IMR-90 (cell line): ENCODE measurements around the gene CYB5D1. TPM values are rescaled to one million over a fixed set of nuclear protein-coding genes. Genes with fewer than 3 reads are reported as not detected.

Source experiments
- ATAC-seq: fragments of 200-7000 bp; cut with Tn5 transposase; 2 replicates; pipeline ENCODE4 v1.9.1; 2020; ENCODE audit warnings: low read depth, mild to moderate bottlenecking, moderate library complexity
- BruUV-seq: library from RNA; stranded (reverse); fragments of 400-500 nt; replicated peaks from 2 replicates; lab custom pipeline; 2021; lab: Mats Ljungman, UMichigan
- CTCF ChIA-PET: fragments of 300-600 bp; formaldehyde crosslinking; extraction: SDS; loops from one replicate; lab custom pipeline; 2021; ENCODE audit warnings: antibody characterized with exemption; lab: Yijun Ruan, JAX
- POLR2A ChIA-PET: fragments of 300-600 bp; sonication (Branson Sonifier 250); formaldehyde crosslinking; loops from one replicate; lab custom pipeline; 2022; ENCODE audit warnings: antibody characterized with exemption; ENCODE audit not compliant: unreplicated experiment; lab: Charles Lee
- DNase-seq: peaks from one replicate; pipeline ENCODE4 v3.0.0; 2013
- H2AFZ ChIP-seq: replicated peaks from 2 replicates; pipeline ENCODE3; 2013; ENCODE audit warnings: low read length, mild to moderate bottlenecking; ENCODE audit not compliant: poor library complexity
- H2AK5ac ChIP-seq: 2 replicates; pipeline ENCODE4 v1.6.1; 2013; ENCODE audit warnings: low read depth, low read length, inconsistent platforms
- H2AK9ac ChIP-seq: replicated peaks from 2 replicates; pipeline ENCODE3; 2013; ENCODE audit warnings: mild to moderate bottlenecking, low read depth, low read length, moderate library complexity; ENCODE audit not compliant: poor library complexity
- H2BK120ac ChIP-seq: 2 replicates; pipeline ENCODE4 v1.6.1; 2013; ENCODE audit warnings: low read depth, low read length, inconsistent platforms
- H2BK15ac ChIP-seq: 3 replicates; pipeline ENCODE4 v1.6.1; 2013; ENCODE audit warnings: low read depth, low read length, inconsistent platforms
- H2BK20ac ChIP-seq: 2 replicates; pipeline ENCODE4 v1.6.1; 2013; ENCODE audit warnings: low read depth, mild to moderate bottlenecking, inconsistent platforms, low read length, moderate library complexity
- H2BK5ac ChIP-seq: 2 replicates; pipeline ENCODE4 v1.6.1; 2013; ENCODE audit warnings: mild to moderate bottlenecking, low read depth, low read length, inconsistent platforms; ENCODE audit not compliant: poor library complexity, severe bottlenecking
- H3K14ac ChIP-seq: replicated peaks from 2 replicates; pipeline ENCODE4 v1.6.1; 2013; ENCODE audit warnings: low read depth, low read length, inconsistent platforms
- H3K18ac ChIP-seq: 2 replicates; pipeline ENCODE4 v1.6.1; 2013; ENCODE audit warnings: low read depth, low read length, control low read depth
- H3K23ac ChIP-seq: 2 replicates; pipeline ENCODE4 v1.6.1; 2013; ENCODE audit warnings: low read depth, low read length, inconsistent platforms
- H3K27ac ChIP-seq: 2 replicates; pipeline ENCODE4 v1.5.1; 2013; ENCODE audit warnings: mild to moderate bottlenecking, control low read depth, low read length; ENCODE audit not compliant: insufficient read depth
- H3K27me3 ChIP-seq: 2 replicates; pipeline ENCODE4 v1.6.1; 2013; ENCODE audit warnings: low read length; ENCODE audit not compliant: control insufficient read depth, insufficient read depth
- H3K36me3 ChIP-seq: 2 replicates; pipeline ENCODE4 v1.6.1; 2013; ENCODE audit warnings: low read length, mixed read lengths; ENCODE audit not compliant: control insufficient read depth, insufficient read depth
- H3K4ac ChIP-seq: 2 replicates; pipeline ENCODE4 v1.6.1; 2013; ENCODE audit warnings: low read depth, low read length, inconsistent platforms
- H3K4me1 ChIP-seq: 2 replicates; pipeline ENCODE4 v1.6.1; 2013; ENCODE audit warnings: low read length, mixed read lengths; ENCODE audit not compliant: control insufficient read depth, insufficient read depth
- H3K4me2 ChIP-seq: 2 replicates; pipeline ENCODE4 v1.6.1; 2013; ENCODE audit warnings: low read depth, mild to moderate bottlenecking, control low read depth, low read length, moderate library complexity
- H3K4me3 ChIP-seq: 2 replicates; pipeline ENCODE4 v1.5.1; 2013; ENCODE audit warnings: low read depth, mild to moderate bottlenecking, control low read depth, low read length, moderate library complexity; ENCODE audit not compliant: insufficient read depth
- H3K56ac ChIP-seq: 2 replicates; pipeline ENCODE4 v1.6.1; 2013; ENCODE audit warnings: low read length, inconsistent platforms; ENCODE audit not compliant: insufficient read depth; ENCODE audit errors: extremely low read depth
- H3K79me1 ChIP-seq, 2 experiments: 2 replicates each; pipeline ENCODE4 v1.6.1; 2013; ENCODE audit warnings: low read length in 2 of 2, inconsistent platforms in 1 of 2, low read depth in 1 of 2
- H3K9ac ChIP-seq: 2 replicates; pipeline ENCODE4 v1.6.1; 2013; ENCODE audit warnings: low read depth, low read length, control low read depth
- H3K9me1 ChIP-seq: 2 replicates; pipeline ENCODE4 v1.6.1; 2013; ENCODE audit warnings: low read length, inconsistent platforms; ENCODE audit not compliant: insufficient read depth
- H3K9me3 ChIP-seq: 2 replicates; pipeline ENCODE4 v1.6.1; 2013; ENCODE audit warnings: low read length; ENCODE audit not compliant: control insufficient read depth, insufficient read depth
- H4K20me1 ChIP-seq: 2 replicates; pipeline ENCODE4 v1.6.1; 2013; ENCODE audit warnings: low read length, inconsistent platforms; ENCODE audit not compliant: insufficient read depth
- H4K5ac ChIP-seq: 2 replicates; pipeline ENCODE4 v1.6.1; 2013; ENCODE audit warnings: mild to moderate bottlenecking, low read depth, low read length, control low read depth
- H4K8ac ChIP-seq, 2 experiments: 2 replicates each; pipeline ENCODE4 v1.6.1; 2013; ENCODE audit warnings: low read depth in 2 of 2, low read length in 2 of 2, control low read depth in 1 of 2, inconsistent platforms in 1 of 2
- H4K91ac ChIP-seq: 2 replicates; pipeline ENCODE4 v1.6.1; 2013; ENCODE audit warnings: low read depth, low read length, inconsistent platforms; ENCODE audit not compliant: insufficient read depth
- BHLHE40 ChIP-seq: fragments of 150-350 bp; IDR thresholded peaks from 2 replicates; pipeline ENCODE4 v1.6.1; 2016; ENCODE audit warnings: mild to moderate bottlenecking, low read depth, low read length
- CEBPB ChIP-seq: IDR thresholded peaks from 2 replicates; pipeline ENCODE4 v1.6.1; 2012; ENCODE audit warnings: low read depth, low read length, improper control_type of control experiment
- CHD1 ChIP-seq: IDR thresholded peaks from 2 replicates; pipeline ENCODE4 v1.6.1; 2012; ENCODE audit warnings: low read depth, low read length, improper control_type of control experiment
- CTCF ChIP-seq: conservative IDR thresholded peaks from 2 replicates; pipeline ENCODE4 v1.5.1; 2012; ENCODE audit warnings: mild to moderate bottlenecking, low read depth, low read length, improper control_type of control experiment
- ELK1 ChIP-seq: fragments of 150-350 bp; IDR thresholded peaks from 2 replicates; pipeline ENCODE4 v1.6.1; 2016; ENCODE audit warnings: low read depth, mild to moderate bottlenecking, low read length, moderate library complexity, borderline replicate concordance
- MAFK ChIP-seq: IDR thresholded peaks from 2 replicates; pipeline ENCODE4 v1.6.1; 2012; ENCODE audit warnings: low read depth, low read length, improper control_type of control experiment
- MXI1 ChIP-seq: IDR thresholded peaks from 2 replicates; pipeline ENCODE4 v1.6.1; 2012; ENCODE audit warnings: low read depth, mild to moderate bottlenecking, low read length, moderate library complexity, borderline replicate concordance
- NFE2L2 ChIP-seq: fragments of 150-350 bp; IDR thresholded peaks from 2 replicates; pipeline ENCODE4 v1.6.1; 2016; ENCODE audit warnings: low read depth, mild to moderate bottlenecking, low read length
- POLR2A ChIP-seq: IDR thresholded peaks from 2 replicates; pipeline ENCODE4 v1.6.1; 2012; ENCODE audit warnings: mild to moderate bottlenecking, low read depth, low read length
- RAD21 ChIP-seq: IDR thresholded peaks from 2 replicates; pipeline ENCODE4 v1.6.1; 2012; ENCODE audit warnings: low read length, improper control_type of control experiment
- RCOR1 ChIP-seq: IDR thresholded peaks from 2 replicates; pipeline ENCODE4 v1.6.1; 2012; ENCODE audit warnings: mild to moderate bottlenecking, low read length, improper control_type of control experiment; ENCODE audit not compliant: insufficient replicate concordance
- SMC3 ChIP-seq: fragments of 150-350 bp; IDR thresholded peaks from 2 replicates; pipeline ENCODE4 v1.6.1; 2016; ENCODE audit warnings: low read depth, mild to moderate bottlenecking, antibody characterized with exemption, low read length, moderate library complexity
- USF2 ChIP-seq: fragments of 150-350 bp; IDR thresholded peaks from 2 replicates; pipeline ENCODE4 v1.6.1; 2017; ENCODE audit warnings: mild to moderate bottlenecking, antibody characterized with exemption, low read length, low read depth
- WGBS, 2 experiments: methylation state at CpG; one replicate each; pipeline versions ENCODE4 v1.1.5 to v1.1.7; 2013; ENCODE audit warnings: missing lambda C conversion rate in 2 of 2; ENCODE audit not compliant: insufficient read length in 1 of 2; ENCODE audit errors: extremely low coverage in 2 of 2; 5-methylcytosine and 5-hydroxymethylcytosine counted together
- dilution Hi-C: fragments of 300-500 bp; cut with HindIII; formaldehyde crosslinking; loops from one replicate; pipeline ENCODE4 v1.14.3; 2018; ENCODE audit warnings: low sequenced_read_pairs; ENCODE audit not compliant: unreplicated experiment
- in situ Hi-C: fragments of 300-500 bp; cut with MboI; formaldehyde crosslinking; loops from 3 replicates; pipeline ENCODE4 v1.14.3; 2019; ENCODE audit warnings: low sequenced_read_pairs, inconsistent platforms, mixed read lengths
- intact Hi-C: fragments of 100-400 bp; cut with micrococcal nuclease; formaldehyde crosslinking; loops from 2 replicates; pipeline ENCODE4 v1.10.0; 2022
- polyA plus RNA-seq, 3 experiments: library from polyadenylated mRNA; depleted of rRNA; stranded (reverse); fragments of >200 nt; gene quantifications; 2 replicates each; pipeline ENCODE4 v1.2.3, GENCODE V29; 2012; ENCODE audit warnings: low replicate concordance in 1 of 3
- total RNA-seq: library from RNA; depleted of rRNA; stranded (reverse); fragments of >200 nt; gene quantifications from 2 replicates; pipeline ENCODE4 v1.2.3, GENCODE V29; 2012

CYB5D1 gene
- total and polyA plus RNA-seq, 2 of the 4 experiments (the other 2 are of a cell fraction), result 8.8 to 10.8 TPM

GRCh38 chr17:7825206-7825990 is 32.4 kb upstream of the CYB5D1 start:
- Histone ChIP-seq H3K4me2 (no peak overlapping the region), H2AK9ac (no peak overlapping the region), H3K36me3 (no peaks in the 10 kb centered on the region), H4K20me1 (no peaks in the 10 kb centered on the region; the same call in 1 of the 2 replicates), H3K9me3 (no peaks in the 10 kb centered on the region), H3K27me3 (peaks cover 13% of the 10 kb centered on the region), H3K23ac (0 out of 2 replicates have a peak overlapping the region, but pooled peaks have one; percentile 10), H3K79me1 (no peaks in the 10 kb centered on the region), H2BK20ac (no peak overlapping the region), H3K9me1 (no peaks in the 10 kb centered on the region), H3K27ac (no peak overlapping the region), H2AFZ (no peak overlapping the region), H3K56ac (no peak overlapping the region), H3K9ac (no peak overlapping the region), H2BK120ac (no peak overlapping the region), H3K4me3 (no peak overlapping the region), H3K18ac (no peak overlapping the region), H3K14ac (no peak overlapping the region), H4K5ac (no peak overlapping the region), H3K4me1 (no peaks in the 10 kb centered on the region; the same call in 1 of the 2 replicates), H4K91ac (no peak overlapping the region), H2BK5ac (no peak overlapping the region), H2BK15ac (no peak overlapping the region), H2AK5ac (no peak overlapping the region), H3K4ac (no peak overlapping the region), H4K8ac (no peak overlapping the region)
- DNase-seq (no peak), ATAC-seq (peak; percentile 35)
- 0 out of 2 replicates have a peak, but pooled peaks have one; percentile 13 for TF ChIP-seq BHLHE40
- no peak for TF ChIP-seq RCOR1
- no peak for TF ChIP-seq SMC3
- no peak for TF ChIP-seq POLR2A
- TF ChIP-seq USF2, result no peak
- TF ChIP-seq MXI1, result no peak
- no peak for TF ChIP-seq NFE2L2
- TF ChIP-seq CTCF, result no peak
- TF ChIP-seq RAD21, result peak; percentile 21; the same call in 1 of the 2 replicates
- no peak for TF ChIP-seq MAFK
- TF ChIP-seq CEBPB, result no peak
- no peak for TF ChIP-seq CHD1
- TF ChIP-seq ELK1, result no peak
- BruUV-seq, result no TSS peak
- dilution Hi-C loops (no loop called here), intact Hi-C loops (no loop called here), in situ Hi-C loops (no loop called here)
- POLR2A ChIA-PET, result no interaction called here
- CTCF ChIA-PET, result interaction anchor here (0.5 to 1.2 kb wide), 3 partner anchors 8 to 165 kb away, joined by 3 read pairs; no protein-coding TSS in a partner anchor
- WGBS, 2 experiments, result 36% methylated on average over 7 of the region's 12 CpGs; no CpG with 5 or more reads in 1 of the 2 experiments
